Measurements from ENCODE around the gene DAPK1.

DAPK1 gene

GRCh38 chr9:87569008-87569509 lies 71.4 kb downstream of the DAPK1 start:
- Histone ChIP-seq H3K9me3 (ENCODE audit: control insufficient read depth, insufficient read depth, low read length) (no peaks in the 10 kb centered on the region), H3K79me2 (ENCODE audit: control insufficient read depth, low read length) (no peaks in the 10 kb centered on the region), H3K36me3 (ENCODE audit: control insufficient read depth, low read length) (no peaks in the 10 kb centered on the region), H3K4me3 (ENCODE audit: low read length) (no peak overlapping the region), H3F3A (ENCODE audit: control insufficient read depth, insufficient read depth) (no peaks in the 10 kb centered on the region), H4K20me1 (ENCODE audit: control insufficient read depth, insufficient read depth, low read depth, low read length) (no peaks in the 10 kb centered on the region), H3K27ac (ENCODE audit: low read depth, low read length) (no peak overlapping the region), H3K4me1 (ENCODE audit: control insufficient read depth, low read length) (no peaks in the 10 kb centered on the region), H3K9me2 (replicated peaks; ENCODE audit: control insufficient read depth, low read length) (no peaks in the 10 kb centered on the region), H3K4me2 (ENCODE audit: low read length) (no peak overlapping the region), H3K27me3 (ENCODE audit: control insufficient read depth, low read length) (no peaks in the 10 kb centered on the region)
- no peak for TF ChIP-seq EZH2phosphoT487 (IDR thresholded peaks at IDR 0.05; ENCODE audit: borderline replicate concordance, low read length)
- no peak for TF ChIP-seq CTCF (IDR thresholded peaks at IDR 0.05; ENCODE audit: low read depth, low read length, poor library complexity, severe bottlenecking)

- no peaks in the 10 kb centered on the region for H4K20me1 ChIP-seq (ENCODE audit: control insufficient read depth, insufficient read depth, low read depth, low read length)
- no peaks in the 10 kb centered on the region for H3K4me1 ChIP-seq (ENCODE audit: control insufficient read depth, low read length)
- H3F3A ChIP-seq (ENCODE audit: control insufficient read depth, insufficient read depth): no peaks in the 10 kb centered on the region
- no peaks in the 10 kb centered on the region for H3K27me3 ChIP-seq (ENCODE audit: control insufficient read depth, low read length)
- H3K4me2 ChIP-seq (ENCODE audit: low read length): no peak overlapping the region
- TF ChIP-seq EZH2phosphoT487 (IDR thresholded peaks at IDR 0.05; ENCODE audit: borderline replicate concordance, low read length): no peak
- no peak for TF ChIP-seq CTCF (IDR thresholded peaks at IDR 0.05; ENCODE audit: low read depth, low read length, poor library complexity, severe bottlenecking)
- no peaks in the 10 kb centered on the region for H3K9me3 ChIP-seq (ENCODE audit: control insufficient read depth, insufficient read depth, low read length)
- H3K79me2 ChIP-seq (ENCODE audit: control insufficient read depth, low read length): no peaks in the 10 kb centered on the region
- H3K27ac ChIP-seq (ENCODE audit: low read depth, low read length): no peak overlapping the region
- H3K4me3 ChIP-seq (ENCODE audit: low read length): no peak overlapping the region
- H3K9me2 ChIP-seq (replicated peaks; ENCODE audit: control insufficient read depth, low read length): no peaks in the 10 kb centered on the region
- H3K36me3 ChIP-seq (ENCODE audit: control insufficient read depth, low read length): no peaks in the 10 kb centered on the region
Observed at GRCh38 chr9:87569518-87569917, 71.9 kb downstream of the DAPK1 start.

GRCh38 chr9:87570000-87570908 lies 72.6 kb downstream of the DAPK1 start:
- H3K4me3 ChIP-seq (ENCODE audit: low read length): no peak overlapping the region
- H3K4me2 ChIP-seq (ENCODE audit: low read length): no peak overlapping the region
- no peaks in the 10 kb centered on the region for H3K4me1 ChIP-seq (ENCODE audit: control insufficient read depth, low read length)
- no peak overlapping the region for H3K27ac ChIP-seq (ENCODE audit: low read depth, low read length)
- no peaks in the 10 kb centered on the region for H3F3A ChIP-seq (ENCODE audit: control insufficient read depth, insufficient read depth)
- H4K20me1 ChIP-seq (ENCODE audit: control insufficient read depth, insufficient read depth, low read depth, low read length): no peaks in the 10 kb centered on the region
- no peak for TF ChIP-seq CTCF (IDR thresholded peaks at IDR 0.05; ENCODE audit: low read depth, low read length, poor library complexity, severe bottlenecking)
- TF ChIP-seq EZH2phosphoT487 (IDR thresholded peaks at IDR 0.05; ENCODE audit: borderline replicate concordance, low read length): no peak
- H3K79me2 ChIP-seq (ENCODE audit: control insufficient read depth, low read length): no peaks in the 10 kb centered on the region
- no peaks in the 10 kb centered on the region for H3K9me2 ChIP-seq (replicated peaks; ENCODE audit: control insufficient read depth, low read length)
- no peaks in the 10 kb centered on the region for H3K9me3 ChIP-seq (ENCODE audit: control insufficient read depth, insufficient read depth, low read length)
- H3K27me3 ChIP-seq (ENCODE audit: control insufficient read depth, low read length): no peaks in the 10 kb centered on the region
- H3K36me3 ChIP-seq (ENCODE audit: control insufficient read depth, low read length): no peaks in the 10 kb centered on the region
